Measurements from ENCODE around the gene RENBP.
A peak's percentile ranks its signal among the peaks of the same experiment; 100 is the strongest.

RENBP gene

DNA sequence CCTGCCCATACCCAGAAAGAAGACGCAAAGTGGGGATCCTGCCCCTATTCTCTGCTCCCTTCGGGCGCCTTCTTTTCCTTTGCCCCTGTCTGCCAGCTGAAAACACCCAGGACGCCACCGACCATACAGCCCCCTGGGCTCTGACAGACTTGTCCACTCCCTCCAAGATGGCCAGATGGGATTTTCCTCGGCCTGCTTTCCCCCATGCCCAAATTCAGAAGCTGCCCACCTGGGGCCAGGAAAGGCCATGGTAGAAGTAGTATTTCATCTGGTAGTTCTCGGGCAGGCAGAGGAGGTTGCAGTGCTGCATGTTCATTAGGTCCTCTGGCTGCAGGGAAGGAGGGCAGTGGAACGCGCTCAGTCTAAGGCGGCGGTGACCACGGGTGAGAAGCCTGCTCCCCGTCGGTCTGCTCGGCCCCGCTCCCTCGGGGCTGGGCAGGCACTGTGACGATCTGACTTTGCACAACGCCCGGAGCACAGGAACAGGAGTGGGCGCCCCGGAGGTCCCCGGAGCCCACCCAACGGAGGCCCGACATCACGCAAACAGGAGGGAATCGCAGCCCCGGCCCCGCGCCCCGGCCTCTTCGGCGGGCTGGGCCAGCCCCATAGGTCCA is 10.2 kb downstream of the RENBP start:
- DNase-seq (ENCODE audit: low read depth in 3 of 3, low spot score in 1 of 3), result no peak

DNA sequence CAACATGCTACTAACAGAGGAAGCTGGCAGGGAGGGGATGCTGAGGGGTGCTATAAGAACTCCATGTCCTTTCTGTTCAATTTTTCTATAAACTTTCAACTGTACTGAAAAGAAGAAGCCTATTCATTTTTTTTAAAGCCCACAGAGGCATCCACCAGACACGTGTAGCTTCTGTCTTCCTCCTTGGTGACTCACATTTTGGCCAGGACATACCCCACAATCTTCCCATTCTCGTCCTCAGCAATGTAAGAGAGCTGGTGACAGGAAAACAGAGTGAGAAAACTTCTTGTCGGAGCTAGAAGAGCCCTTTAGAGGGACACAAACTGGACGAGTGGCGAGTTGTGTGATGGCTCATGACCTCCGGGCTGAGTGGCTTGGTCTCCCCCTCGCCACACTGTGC is 10.7 kb downstream of the RENBP start:
- no peak for DNase-seq (ENCODE audit: low read depth in 3 of 3, low spot score in 1 of 3)

DNA sequence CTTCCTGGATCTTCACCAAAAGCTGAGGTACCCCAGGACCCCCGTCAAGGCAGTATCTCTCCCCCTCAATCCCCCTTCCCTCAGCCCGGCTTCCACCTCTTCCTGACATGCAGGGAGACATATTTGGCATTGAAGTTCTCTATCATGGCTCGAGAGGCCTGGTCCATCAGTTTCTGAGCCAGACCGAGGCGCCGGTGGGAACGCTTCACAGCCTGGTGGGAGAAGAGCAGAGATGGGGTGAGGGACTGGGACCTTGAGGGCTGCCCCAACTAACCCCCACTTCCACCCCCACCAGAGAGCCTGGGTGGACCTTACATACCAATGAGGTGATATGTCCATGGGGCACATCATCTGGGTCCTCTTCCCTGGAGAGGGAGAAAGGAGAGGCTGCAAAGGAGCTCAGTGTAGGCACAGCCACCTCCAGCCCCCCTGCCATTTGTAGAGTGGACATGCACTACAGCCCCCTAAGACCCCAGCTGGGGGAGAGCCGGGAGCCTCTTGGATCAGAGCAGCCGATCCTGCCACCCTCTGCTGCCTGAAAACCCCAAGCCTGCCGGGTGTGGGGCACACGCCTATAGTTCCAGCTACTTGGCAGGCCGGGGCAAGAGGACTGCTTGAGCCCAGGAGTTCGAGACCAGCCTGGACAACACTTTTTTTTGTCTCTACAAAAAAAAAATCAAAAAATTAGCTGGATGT is 12.1 kb downstream of the RENBP start:
- DNase-seq (ENCODE audit: low read depth in 3 of 3, low spot score in 1 of 3), result no peak

DNA sequence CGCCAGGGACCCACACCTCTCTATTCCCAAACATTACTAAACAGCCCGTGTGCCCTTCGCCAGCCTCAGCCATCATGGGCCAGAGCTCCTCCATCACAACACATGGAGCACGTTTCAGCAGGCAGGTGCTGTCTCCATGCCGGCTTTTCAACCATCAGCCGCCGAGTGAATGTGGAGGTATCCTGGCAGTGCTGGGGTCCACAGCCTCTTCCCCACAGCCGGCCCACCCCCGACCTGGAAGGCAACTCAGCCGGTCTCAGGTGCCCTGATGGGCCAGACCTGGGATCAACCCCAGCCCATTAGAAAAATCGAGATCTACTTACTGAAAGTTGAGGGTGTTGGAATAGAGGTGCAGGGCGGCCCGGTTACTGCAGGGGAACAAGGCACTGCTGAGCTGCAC is 12.7 kb downstream of the RENBP start:
- DNase-seq (ENCODE audit: low read depth in 3 of 3, low spot score in 1 of 3), result no peak

DNA sequence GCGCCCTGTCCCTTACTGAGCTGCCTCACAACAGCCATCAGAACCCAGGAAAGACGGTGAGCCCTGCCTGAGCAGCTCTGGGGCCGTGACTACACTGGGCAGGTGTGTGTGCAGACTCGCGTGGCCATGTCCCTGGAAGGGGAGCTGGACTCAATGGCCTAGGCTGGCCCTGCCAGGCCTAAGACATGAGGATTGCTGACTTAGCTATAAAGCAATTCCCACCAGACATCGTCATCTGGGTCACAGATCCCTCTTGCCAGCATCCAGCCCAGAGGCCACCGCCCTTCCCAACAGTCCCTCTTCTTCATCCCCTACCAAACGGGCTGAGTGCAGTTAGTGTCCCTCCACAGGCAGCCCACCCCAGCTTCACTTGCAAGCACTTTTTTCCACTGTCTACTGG is 13.3 kb downstream of the RENBP start:
- DNase-seq (ENCODE audit: low read depth in 3 of 3, low spot score in 1 of 3), result no peak

DNA sequence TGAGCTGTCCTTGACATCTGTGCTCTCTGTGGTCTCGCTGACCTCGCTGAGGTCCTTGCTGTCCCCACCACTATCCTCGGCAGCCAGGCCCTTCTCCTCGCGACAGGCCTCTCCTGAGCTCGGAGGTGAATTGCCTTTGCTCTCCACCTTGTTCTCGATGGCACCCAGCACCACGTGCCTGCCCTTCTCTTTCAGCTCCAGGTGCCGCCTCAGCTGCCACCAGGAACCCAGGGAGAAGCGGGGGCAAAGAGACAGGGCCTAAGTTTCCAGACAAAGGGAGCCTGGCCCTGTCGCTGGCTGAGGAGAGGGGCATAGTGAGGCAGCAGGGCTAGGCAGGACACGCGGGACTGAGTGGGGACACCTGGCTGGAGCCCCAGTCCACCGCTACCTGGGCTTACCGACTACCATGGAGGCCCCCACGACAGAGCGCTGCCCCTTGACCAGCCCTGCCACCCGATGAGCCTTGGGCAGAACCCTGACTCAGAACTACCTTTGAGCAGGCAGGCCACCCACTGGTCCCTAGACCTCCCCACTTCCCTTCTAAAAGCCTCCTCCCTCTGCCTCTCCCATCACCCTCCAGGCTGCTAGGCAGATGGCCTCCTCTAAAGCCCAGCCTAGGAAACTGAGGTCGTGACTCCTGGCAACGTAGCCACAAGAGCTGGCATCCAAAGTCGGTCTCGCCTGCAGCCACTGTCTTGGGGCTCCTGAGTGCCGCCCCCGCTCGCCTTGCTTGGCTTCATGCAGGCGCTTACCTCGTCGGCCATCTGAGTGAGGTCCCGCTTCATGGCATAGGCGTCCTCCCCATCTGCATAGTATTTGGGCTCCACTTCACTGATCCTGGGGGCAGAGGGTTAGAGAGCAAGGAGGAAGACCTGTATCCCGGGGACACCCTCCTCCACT is 14.2 kb downstream of the RENBP start:
- no peak for DNase-seq (ENCODE audit: low read depth in 3 of 3, low spot score in 1 of 3)

DNA sequence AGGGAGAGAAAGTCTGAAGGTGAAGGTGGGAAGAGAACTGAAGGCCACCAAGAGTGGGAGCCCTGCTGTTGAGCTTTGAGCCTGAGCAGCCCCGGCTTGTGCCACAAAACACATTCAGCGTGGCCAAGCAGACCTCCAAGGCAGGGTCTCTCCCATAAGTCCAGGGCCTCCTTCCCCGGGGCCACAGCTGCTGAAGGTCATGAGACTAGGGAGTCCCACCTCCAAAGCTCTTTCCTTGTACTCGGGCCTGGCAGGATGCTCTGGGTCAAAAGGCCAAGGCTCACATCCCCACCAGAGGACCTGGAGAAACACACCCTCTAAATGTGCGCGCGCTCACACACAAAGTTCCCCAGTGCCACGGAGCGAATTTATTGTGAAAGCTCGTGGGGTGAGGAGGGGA is 14.9 kb downstream of the RENBP start:
- DNase-seq (ENCODE audit: low read depth in 3 of 3, low spot score in 1 of 3), result no peak

DNA sequence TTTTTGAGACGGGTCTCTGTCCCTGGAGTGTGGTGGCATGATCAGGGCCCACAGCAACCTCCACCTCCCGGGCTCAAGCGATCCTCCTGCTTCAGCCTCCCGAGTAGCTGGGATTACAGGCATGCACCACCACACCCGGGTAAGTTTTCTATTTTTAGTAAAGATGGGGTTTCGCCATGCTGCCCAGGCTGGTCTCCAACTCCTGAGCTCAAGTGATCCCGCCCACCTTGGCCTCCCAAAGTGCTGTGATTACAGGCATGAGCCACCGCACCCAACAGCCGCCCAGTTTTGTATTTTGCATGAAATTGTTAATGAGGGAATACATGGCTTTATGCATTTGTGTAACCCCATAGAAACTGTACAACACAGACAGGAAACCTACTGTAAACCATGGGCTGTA is 15.6 kb downstream of the RENBP start:
- DNase-seq (ENCODE audit: low read depth in 3 of 3, low spot score in 1 of 3), result no peak

DNA sequence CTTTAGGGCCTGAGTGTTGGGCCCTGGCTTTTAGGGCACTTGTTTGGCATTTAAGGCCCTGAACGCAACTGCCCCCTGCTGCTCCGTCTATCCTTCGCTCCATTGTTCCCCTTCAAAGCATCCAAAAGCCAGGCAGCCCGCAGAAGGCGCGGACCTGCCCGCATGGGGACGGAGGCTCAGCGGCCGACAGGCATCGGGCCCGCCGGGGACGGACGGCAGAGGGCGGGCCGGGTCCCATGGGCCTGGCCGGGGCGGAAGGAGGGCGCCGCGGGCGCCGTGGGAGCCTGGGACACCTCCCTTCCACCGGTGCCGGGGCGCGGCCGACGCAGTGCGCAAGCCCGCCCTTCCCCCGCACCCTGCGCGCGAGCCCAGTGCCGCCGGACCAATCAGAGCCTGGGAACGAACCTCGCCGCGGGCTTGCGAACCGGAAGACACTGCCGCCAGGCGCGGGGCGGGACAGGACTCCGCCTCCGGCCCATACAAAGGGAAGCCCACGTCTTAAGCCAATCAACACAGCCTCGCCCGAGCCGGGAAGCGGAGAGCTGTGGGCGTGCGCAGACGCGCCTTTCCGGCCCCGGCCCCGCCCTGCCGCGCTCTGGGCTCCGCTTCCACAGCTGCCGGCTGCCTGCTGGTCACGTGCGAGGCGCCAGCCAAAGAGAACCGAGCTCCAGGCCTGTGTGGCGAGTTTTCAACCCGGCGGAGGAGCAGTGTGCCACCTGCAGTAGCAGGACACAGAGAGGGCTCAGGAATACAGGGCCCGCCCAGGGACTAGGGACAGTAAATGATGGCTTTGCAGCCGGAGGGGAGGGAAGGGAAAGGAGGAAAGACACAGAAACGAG is 16.3 kb downstream of the RENBP start:
- peak; percentile 76 to 93 (median 90) for DNase-seq (ENCODE audit: low read depth in 3 of 3, low spot score in 1 of 3)

DNA sequence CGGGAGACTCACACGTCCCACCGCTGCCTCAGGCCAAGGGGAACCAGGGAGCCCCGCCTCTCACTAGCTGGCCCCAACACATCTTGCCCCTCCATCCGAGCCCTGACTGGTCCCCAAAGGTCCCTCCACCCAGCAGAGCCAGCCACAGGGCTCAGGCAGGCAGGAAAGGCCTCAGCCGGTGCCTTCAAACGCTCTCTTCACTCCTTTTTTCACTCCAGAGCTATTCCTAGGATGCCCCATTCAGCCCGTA is 16.8 kb downstream of the RENBP start:
- no peak for DNase-seq (ENCODE audit: low read depth in 3 of 3, low spot score in 1 of 3)

DNA sequence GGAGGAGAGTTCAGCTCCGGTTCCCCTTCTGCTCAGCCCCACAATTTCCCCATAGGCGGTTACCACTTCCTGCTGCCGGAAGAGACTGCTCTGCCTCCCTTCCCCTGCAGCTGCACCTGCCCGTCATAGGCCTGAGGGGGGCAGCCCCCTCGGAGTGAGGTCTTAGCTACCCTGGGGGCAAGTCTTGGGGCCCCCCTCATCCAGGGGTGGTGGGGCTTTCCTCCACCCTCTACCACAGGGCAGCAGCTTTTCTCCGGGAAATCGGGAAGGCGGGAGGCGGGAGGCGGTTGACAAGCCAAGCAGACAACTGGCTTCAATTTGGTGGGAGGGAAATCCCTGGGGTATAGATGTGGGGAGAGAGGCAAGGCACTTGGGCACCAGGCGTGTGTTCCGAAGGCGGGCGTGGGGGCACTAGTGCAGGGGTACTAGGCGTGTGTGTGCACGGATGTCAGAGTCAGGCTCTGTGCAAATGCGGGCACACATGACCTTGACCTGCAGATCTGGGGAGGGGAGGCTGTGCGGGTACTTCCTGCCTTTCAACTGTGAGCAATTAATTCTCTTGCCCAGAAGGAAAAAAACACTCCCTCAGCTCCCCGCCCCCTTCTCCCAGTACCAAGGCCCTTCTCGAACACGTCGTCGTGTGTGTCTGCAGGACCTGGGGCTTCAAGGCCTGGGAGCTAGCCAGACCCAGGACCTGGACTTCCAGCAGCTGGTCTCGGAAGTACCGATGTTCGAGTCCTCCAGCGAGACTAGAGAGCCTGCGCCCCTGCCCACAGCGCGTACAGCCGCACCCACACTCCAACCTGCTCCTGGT is 17.4 kb downstream of the RENBP start:
- peak in 2 of 3 donors; percentile 49 to 55 for DNase-seq (ENCODE audit: low read depth in 3 of 3, low spot score in 1 of 3)

DNA sequence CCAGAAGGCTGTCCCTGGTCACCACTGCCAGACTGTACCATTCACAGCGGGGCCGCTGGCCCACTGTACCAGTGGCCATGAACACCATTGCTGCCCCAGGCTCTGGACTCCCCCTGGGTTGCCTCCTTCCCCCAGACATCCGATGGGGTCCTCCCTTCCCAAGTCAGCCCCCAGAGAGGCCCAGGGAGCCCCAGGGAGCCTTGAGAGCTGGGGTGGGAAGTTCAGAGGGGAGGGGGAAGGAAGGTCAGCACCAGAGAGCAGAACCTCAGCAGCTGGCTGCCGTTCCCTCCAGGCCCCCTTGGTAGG is 17.9 kb downstream of the RENBP start:
- DNase-seq (ENCODE audit: low read depth in 3 of 3, low spot score in 1 of 3), result no peak

DNA sequence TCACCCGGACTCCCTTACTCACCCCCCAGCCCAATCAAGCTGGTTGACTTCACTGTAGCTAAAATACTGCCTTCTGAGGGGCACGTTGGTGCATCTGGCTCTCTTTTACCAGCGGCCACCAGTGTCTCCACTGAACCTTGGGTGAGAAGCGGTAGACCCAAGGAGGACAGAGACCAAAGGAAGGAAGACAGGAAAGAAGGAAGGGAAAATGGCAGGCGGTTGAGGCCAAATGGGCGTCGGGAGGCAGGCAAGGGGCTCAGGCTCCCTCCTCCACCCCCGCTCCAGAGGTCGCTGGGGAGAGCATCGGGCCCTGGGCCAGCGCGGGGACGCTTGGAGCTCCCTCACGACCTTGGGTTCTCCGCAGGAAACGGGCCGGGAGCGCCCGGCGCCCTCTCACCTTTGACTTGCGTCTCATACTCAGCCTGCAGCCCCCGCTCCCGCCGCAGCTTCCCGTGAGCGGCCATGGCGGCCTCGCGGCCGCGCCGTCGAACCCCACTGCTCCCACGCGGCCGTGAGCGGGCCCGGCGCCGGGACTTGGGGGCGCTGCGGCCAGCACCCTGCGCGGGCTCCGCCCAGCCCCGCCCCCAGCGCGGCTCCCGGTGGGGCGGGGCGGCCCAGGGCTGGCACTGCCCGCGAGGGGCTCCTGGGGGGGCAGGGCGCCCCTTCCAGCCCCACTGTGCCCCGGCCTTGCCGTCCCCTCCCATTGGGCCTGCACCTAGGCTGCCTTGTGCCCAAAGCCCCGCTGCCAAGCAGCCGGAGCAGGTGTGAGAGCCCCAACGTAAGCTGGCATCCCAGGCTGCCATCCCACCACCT is 18.5 kb downstream of the RENBP start, which contains the start of gene ARHGAP4:
TSS of gene ARHGAP4 (minus strand) at position 526 of the 813 bp plus-strand sequence. CDS start at position 464, 62 bp downstream.
- no peak for DNase-seq (ENCODE audit: low read depth in 3 of 3, low spot score in 1 of 3)

DNA sequence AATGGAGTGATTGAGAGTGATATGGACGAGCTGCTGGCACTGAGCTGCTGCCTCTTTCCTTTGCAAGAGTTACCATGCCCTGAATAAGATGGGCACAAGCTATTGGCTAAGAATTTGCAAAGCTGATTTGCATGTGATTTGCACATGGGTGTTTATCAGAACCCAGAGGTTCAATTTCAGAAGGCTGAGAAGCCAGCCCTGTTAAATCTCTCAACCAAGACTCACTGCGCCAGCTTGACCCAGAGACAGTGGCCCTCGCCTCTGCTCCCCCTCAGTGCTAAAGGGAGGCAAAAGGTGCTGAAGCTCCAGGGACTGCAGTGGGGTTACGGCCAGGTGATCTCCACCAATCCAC is 19.1 kb downstream of the RENBP start:
- DNase-seq (ENCODE audit: low read depth in 3 of 3, low spot score in 1 of 3), result no peak

DNA sequence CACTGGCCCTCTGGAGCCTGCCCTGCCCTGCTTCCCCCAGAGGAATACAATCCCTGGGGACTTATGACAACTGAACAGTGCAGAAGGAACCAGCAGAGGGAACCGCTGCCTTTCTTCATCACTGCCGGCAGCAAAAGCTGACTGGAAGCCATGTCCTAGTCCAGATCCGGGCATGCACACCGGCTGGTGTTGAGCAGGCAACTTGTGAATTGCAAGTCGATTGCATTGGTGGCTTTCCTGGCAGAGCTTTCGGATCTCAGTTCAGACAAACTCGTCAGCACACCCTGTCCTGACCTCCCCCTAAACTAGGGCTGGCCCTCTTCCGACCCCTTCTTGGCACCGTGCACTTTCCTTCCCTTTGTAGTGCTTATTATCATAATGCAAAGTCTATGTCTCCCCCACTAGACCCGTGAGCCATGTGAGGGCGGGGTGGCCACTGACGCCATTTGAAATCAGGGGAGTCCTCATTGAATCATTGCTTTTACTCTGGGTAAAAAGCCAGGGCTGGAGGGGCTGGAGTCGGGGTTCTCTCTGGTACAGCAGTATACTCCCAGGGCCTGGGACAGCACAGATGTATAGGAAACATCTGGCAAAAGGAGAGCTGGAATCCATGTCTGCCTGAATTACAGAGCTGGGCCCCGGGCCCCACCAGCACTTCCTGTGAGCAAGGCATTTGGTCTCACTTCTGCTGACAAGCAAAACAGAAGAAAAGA is 20.1 kb downstream of the RENBP start:
- no peak for DNase-seq (ENCODE audit: low read depth in 3 of 3, low spot score in 1 of 3)

DNA sequence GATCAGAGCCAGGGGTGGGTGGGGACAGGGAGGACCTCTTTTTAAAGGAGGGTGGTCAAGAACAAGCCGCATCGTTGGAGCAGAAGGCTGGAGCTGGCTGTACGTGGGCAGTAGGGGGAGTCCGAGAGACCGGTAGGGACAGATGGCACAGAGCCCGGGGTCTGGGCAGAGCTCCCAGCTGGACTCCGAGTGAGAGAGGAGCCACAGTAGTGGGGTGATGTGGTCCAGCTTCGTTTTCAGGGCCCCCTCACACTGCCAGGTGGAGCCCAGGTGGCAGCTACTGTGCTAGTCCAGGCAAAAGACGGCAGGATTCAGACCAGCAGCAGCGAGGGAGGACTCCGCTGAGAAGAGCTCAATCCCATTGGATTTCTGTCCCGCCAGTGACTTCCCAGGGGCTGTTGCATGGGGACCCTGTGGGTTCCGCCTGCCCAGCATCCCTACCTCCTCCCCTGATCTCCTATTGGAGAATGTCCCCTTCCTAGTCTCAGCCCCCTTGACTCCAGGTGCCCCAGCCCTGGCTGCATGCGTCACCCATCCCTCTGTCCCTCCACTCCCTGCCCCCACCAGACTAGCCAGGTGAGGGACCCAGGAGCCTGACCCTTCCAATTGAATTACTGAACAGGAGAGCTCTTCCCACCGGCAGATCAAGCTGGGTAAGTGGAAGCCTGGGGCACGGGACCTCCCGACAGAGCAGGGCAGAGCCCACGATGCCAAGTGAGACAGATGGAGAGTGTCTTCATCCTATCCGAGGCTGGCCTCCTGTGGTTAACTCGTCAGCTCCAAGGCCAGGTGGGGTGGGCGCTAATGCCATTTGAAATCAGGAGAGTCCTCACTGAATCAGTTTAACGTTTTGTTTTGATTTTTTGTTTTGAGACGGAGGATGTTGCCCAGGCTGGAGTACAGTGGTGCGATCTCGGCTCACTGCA is 21.2 kb downstream of the RENBP start:
- no peak for DNase-seq (ENCODE audit: low read depth in 3 of 3, low spot score in 1 of 3)

DNA sequence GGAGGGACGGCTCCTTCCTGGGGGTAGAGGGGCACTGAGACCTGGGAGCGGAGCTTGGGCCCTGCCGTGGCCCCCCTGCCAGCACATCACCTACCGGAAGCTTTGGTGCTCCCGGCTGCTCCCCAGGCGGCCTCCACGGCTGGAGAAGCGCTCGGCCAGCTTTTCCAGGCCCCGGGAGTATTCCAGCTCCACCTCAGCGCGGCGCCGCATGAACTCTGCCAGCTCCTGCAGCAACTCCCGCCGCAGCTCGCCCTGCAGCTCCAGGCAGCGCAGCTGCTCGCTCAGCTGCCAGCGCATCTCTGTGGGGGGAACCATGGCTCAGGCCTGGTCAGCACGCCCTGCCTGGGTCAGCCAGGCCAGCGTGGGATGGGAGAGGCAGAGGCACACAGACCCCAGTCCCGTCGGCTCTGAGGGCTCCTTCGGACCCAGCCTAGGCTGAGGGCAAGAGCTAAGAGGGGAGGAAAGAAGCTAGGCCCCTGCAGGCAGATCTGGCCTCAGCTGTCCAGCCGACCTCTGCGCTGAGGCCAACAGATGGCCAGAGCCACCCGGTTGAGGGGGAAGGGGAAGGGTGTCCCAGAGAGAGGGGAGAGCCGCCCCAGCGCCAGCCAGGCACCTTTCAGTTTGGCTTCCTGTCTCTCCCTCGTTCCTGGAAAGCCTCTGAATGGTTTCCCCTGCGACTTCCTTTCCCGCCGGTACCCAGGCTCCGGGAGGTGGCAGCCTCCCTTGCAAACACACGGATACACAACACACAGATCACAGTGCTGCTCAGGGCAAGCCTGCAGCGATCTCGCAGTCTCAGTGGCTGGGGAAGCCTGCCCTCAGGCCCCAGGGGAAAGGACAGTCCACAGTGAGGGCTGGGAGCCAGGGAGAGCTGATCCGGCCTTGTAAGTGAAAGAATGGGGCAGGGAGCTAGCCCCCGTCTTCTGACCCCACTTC is 22.7 kb downstream of the RENBP start:
- no peak for DNase-seq (ENCODE audit: low read depth in 3 of 3, low spot score in 1 of 3)
